ENCODE results near the gene TGFB3.

- TF ChIP-seq, protein P1, sequence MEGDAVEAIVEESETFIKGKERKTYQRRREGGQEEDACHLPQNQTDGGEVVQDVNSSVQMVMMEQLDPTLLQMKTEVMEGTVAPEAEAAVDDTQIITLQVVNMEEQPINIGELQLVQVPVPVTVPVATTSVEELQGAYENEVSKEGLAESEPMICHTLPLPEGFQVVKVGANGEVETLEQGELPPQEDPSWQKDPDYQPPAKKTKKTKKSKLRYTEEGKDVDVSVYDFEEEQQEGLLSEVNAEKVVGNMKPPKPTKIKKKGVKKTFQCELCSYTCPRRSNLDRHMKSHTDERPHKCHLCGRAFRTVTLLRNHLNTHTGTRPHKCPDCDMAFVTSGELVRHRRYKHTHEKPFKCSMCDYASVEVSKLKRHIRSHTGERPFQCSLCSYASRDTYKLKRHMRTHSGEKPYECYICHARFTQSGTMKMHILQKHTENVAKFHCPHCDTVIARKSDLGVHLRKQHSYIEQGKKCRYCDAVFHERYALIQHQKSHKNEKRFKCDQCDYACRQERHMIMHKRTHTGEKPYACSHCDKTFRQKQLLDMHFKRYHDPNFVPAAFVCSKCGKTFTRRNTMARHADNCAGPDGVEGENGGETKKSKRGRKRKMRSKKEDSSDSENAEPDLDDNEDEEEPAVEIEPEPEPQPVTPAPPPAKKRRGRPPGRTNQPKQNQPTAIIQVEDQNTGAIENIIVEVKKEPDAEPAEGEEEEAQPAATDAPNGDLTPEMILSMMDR (IDR thresholded peaks at IDR 0.05): no peak
- no peak for TF ChIP-seq POLR2A (IDR thresholded peaks at IDR 0.05)
Observed at GRCh38 chr14:75977582-75977943, 4.2 kb downstream of the TGFB3 start.
